Prostate gland (tissue), 2 donors: ENCODE results near the gene MSANTD1. TPM values are rescaled to one million over a fixed set of nuclear protein-coding genes. Genes with fewer than 3 reads are reported as not detected.

ENCODE experiments used
- DNase-seq: peaks from one replicate; pipeline ENCODE4 v3.0.0-alpha.2; 2019; ENCODE audit warnings: low spot score
- H3K27ac ChIP-seq, 2 donors: fragments of 200-600 bp; sonication (generic); 2 replicates each; pipeline ENCODE4 v1.5.1; 2017 to 2019
- H3K27me3 ChIP-seq: fragments of 200-600 bp; sonication (generic); replicated peaks from 2 replicates; pipeline ENCODE4 v1.5.1; 2019; ENCODE audit not compliant: insufficient read depth
- H3K36me3 ChIP-seq, 2 donors: fragments of 200-600 bp; sonication (generic); 1 replicate in 1 of 2; 2 replicates in 1 of 2; pipeline versions ENCODE4 v1.5.1 to v1.8.1; 2017 to 2019
- H3K4me1 ChIP-seq: fragments of 200-600 bp; sonication (generic); replicated peaks from 2 replicates; pipeline ENCODE4 v1.5.1; 2019
- H3K4me3 ChIP-seq, 2 donors: fragments of 200-600 bp; sonication (generic); 2 replicates each; pipeline ENCODE4 v1.5.1; 2017 to 2019
- H3K9me3 ChIP-seq: fragments of 200-600 bp; sonication (generic); 2 replicates; pipeline ENCODE4 v1.5.1; 2017
- CTCF ChIP-seq, 4 experiments: fragments of 200-600 bp in 2 of 4; fragments of 450-650 bp in 2 of 4; sonication (generic) in 2 of 4; IDR thresholded peaks; 1 replicate in 3 of 4; 2 replicates in 1 of 4; pipeline ENCODE4 v1.5.1; 2016 to 2019; ENCODE audit warnings: antibody characterized with exemption in 4 of 4, mild to moderate bottlenecking in 2 of 4, moderate library complexity in 2 of 4
- POLR2A ChIP-seq: fragments of 450-650 bp; IDR thresholded peaks from one replicate; pipeline ENCODE4 v1.6.1; 2016; ENCODE audit warnings: antibody characterized with exemption, mild to moderate bottlenecking
- POLR2AphosphoS5 ChIP-seq: sonication (generic); formaldehyde crosslinking; IDR thresholded peaks from one replicate; pipeline ENCODE4 v1.6.1; 2017; ENCODE audit warnings: antibody characterized with exemption
- WGBS: methylation state at CpG from one replicate; pipeline ENCODE4 v1.1.5; 2018; 5-methylcytosine and 5-hydroxymethylcytosine counted together
- intact Hi-C: fragments of 100-400 bp; cut with DNase I; formaldehyde crosslinking; loops from one replicate; pipeline ENCODE4 v1.14.2; 2022
- total RNA-seq, 2 donors: library from RNA; depleted of rRNA; stranded (reverse); fragments of >200 nt; gene quantifications; one replicate each; pipeline ENCODE4 v1.1.0, GENCODE V29; 2016

MSANTD1 gene
- total RNA-seq, 2 donors from 2014 or later = 1.2 to 4.4 TPM

- Histone ChIP-seq H3K36me3 (peaks cover 12 to 15% of the 10 kb centered on the region in 2 donors), H3K4me3 (no peak overlapping the region), H3K27me3 (no peaks in the 10 kb centered on the region), H3K9me3 (no peaks in the 10 kb centered on the region), H3K4me1 (no peaks in the 10 kb centered on the region), H3K27ac (peak overlapping the region in 1 of 2 donors; percentile 71)
- no peak for DNase-seq
- TF ChIP-seq POLR2A = no peak
- no peak for TF ChIP-seq POLR2AphosphoS5
- no peak for TF ChIP-seq CTCF (IDR thresholded peaks at IDR 0.05)
- intact Hi-C loops = no loop called here
- WGBS = 74% methylated on average over 22 of the region's 22 CpGs
Observed at GRCh38 chr4:3225071-3225850, 23.7 kb upstream of the MSANTD1 start.

GRCh38 chr4:3225936-3226335, 23.0 kb upstream of the MSANTD1 start:
- no peaks in the 10 kb centered on the region for H3K9me3 ChIP-seq
- intact Hi-C loops = no loop called here

GRCh38 chr4:3226467-3226866, 22.5 kb upstream of the MSANTD1 start:
- intact Hi-C loops = no loop called here
- Histone ChIP-seq H3K36me3 (peaks cover 23 to 25% of the 10 kb centered on the region in 2 donors), H3K4me1 (no peaks in the 10 kb centered on the region), H3K9me3 (no peaks in the 10 kb centered on the region), H3K27me3 (no peaks in the 10 kb centered on the region), H3K4me3 (no peak overlapping the region), H3K27ac (peak overlapping the region; percentile 65 to 71)
- DNase-seq = peak; percentile 63
- no peak for TF ChIP-seq CTCF (IDR thresholded peaks at IDR 0.05)
- TF ChIP-seq POLR2A = no peak
- peak; percentile 67 for TF ChIP-seq POLR2AphosphoS5
- 44% methylated on average over 9 of the region's 9 CpGs for WGBS

More at GRCh38 chr4:3225936-3226335, 23.0 kb upstream of the MSANTD1 start:
- TF ChIP-seq CTCF (IDR thresholded peaks at IDR 0.05) (no peak), POLR2A (no peak), POLR2AphosphoS5 (no peak)
- Histone ChIP-seq H3K4me1 (no peaks in the 10 kb centered on the region), H3K27me3 (no peaks in the 10 kb centered on the region), H3K36me3 (peaks cover 18 to 20% of the 10 kb centered on the region in 2 donors), H3K4me3 (no peak overlapping the region), H3K27ac (peak overlapping the region; percentile 65 to 71)
- no peak for DNase-seq
- WGBS = 70% methylated on average over 9 of the region's 9 CpGs

- no peak overlapping the region for H3K4me3 ChIP-seq
- no peaks in the 10 kb centered on the region for H3K4me1 ChIP-seq
- H3K27ac ChIP-seq = peak overlapping the region; percentile 65 to 71
- TF ChIP-seq CTCF (IDR thresholded peaks at IDR 0.05) (no peak), POLR2A (no peak), POLR2AphosphoS5 (no peak)
- DNase-seq = no peak
- WGBS = 86% methylated on average over 6 of the region's 6 CpGs
- H3K36me3 ChIP-seq = peaks cover 23 to 28% of the 10 kb centered on the region in 2 donors
- intact Hi-C loops = no loop called here
- H3K27me3 ChIP-seq = no peaks in the 10 kb centered on the region
- H3K9me3 ChIP-seq = no peaks in the 10 kb centered on the region
Observed at GRCh38 chr4:3226944-3227343, 22.0 kb upstream of the MSANTD1 start.
